Measurements from ENCODE around the gene EQTN. TPM values are rescaled to one million over a fixed set of nuclear protein-coding genes. Genes with fewer than 3 reads are reported as not detected.
A peak's percentile ranks its signal among the peaks of the same experiment; 100 is the strongest.
"Not testable (repeated sequence)": the region's sequence is repeated elsewhere in the genome, so short reads cannot be mapped to it uniquely, and the experiment has no call there.

The EQTN gene
- total RNA-seq, 6 donors from 2014 or later = 0.34 to 0.40 TPM; not detected in 4

DNA sequence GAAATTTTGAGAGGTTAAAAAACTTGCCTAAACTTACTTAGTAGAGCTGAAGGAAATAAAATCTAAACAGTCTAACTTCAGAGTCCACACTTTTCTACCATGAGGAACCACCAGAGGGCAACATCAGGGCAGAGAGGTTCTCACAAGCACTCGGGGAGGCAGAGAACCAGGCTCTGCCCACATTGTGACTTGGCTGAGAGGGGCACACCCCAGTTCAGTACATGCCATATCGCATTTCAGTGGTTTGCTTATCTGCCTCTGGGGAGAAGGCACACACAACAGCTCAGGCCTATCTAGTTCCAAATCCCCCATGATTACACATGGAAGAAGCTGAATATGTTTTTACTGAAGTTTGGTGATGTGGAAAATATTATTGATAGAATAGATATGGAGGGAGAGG is 49.2 kb downstream of the EQTN start:
- DNase-seq (peak in 1 of 2 donors; percentile 70), ATAC-seq (ENCODE audit: low FRiP score in 2 of 2) (peak; percentile 84 to 87)
- Histone ChIP-seq H3K4me1 (no peaks in the 10 kb centered on the region), H3K36me3 (no peaks in the 10 kb centered on the region), H3K9me3 (no peaks in the 10 kb centered on the region), H3K27ac (no peak overlapping the region), H3K4me3 (no peak overlapping the region), H3K27me3 (no peaks in the 10 kb centered on the region)
- WGBS, 2 donors = 0 to 19% methylated on average over 2 of the region's 2 CpGs
- TF ChIP-seq POLR2A (IDR thresholded peaks at IDR 0.05) (no peak), EP300 (IDR thresholded peaks at IDR 0.05) (no peak), POLR2AphosphoS5 (IDR thresholded peaks at IDR 0.05) (no peak)
- TF ChIP-seq, protein P1, sequence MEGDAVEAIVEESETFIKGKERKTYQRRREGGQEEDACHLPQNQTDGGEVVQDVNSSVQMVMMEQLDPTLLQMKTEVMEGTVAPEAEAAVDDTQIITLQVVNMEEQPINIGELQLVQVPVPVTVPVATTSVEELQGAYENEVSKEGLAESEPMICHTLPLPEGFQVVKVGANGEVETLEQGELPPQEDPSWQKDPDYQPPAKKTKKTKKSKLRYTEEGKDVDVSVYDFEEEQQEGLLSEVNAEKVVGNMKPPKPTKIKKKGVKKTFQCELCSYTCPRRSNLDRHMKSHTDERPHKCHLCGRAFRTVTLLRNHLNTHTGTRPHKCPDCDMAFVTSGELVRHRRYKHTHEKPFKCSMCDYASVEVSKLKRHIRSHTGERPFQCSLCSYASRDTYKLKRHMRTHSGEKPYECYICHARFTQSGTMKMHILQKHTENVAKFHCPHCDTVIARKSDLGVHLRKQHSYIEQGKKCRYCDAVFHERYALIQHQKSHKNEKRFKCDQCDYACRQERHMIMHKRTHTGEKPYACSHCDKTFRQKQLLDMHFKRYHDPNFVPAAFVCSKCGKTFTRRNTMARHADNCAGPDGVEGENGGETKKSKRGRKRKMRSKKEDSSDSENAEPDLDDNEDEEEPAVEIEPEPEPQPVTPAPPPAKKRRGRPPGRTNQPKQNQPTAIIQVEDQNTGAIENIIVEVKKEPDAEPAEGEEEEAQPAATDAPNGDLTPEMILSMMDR (IDR thresholded peaks at IDR 0.05) = peak; percentile 27 to 62 (median 37)

DNA sequence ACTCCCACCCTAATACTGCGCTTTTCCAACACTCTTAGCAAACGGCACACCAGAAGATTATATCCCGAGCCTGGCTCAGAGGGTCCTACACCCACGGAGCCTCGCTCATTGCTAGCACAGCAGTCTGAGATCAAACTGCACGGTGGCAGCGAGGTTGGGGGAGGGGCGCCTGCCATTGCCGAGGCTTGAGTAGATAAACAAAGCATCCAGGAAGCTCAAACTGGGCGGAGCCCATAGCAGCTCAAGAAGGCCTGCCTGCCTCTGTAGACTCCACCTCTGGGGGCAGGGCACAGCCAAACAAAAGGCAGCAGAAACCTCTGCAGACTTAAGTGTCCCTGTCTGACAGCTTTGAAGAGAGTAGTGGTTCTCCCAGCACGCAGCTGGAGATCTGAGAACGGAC is 57.3 kb downstream of the EQTN start:
- H3K4me3 ChIP-seq; ATAC-seq (ENCODE audit: low FRiP score in 2 of 2); H3K27ac ChIP-seq; H3K4me1 ChIP-seq; H3K36me3 ChIP-seq; H3K27me3 ChIP-seq: not testable (repeated sequence)
- H3K9me3 ChIP-seq = peaks cover 3 to 22% (median 17%) of the 10 kb centered on the region in 4 donors
- peak in 1 of 2 donors; percentile 46 for DNase-seq
- 74 to 80% methylated on average over 11 to 12 of the region's 12 CpGs for WGBS, 2 donors

Other genes starting within 250 kb of the EQTN start
- gene TEK, start 187.9 kb downstream of the EQTN start, total RNA-seq = 10 to 100 TPM; 13.6 to 46.7 (median 26.5) TPM
- gene IFNK, start 227.1 kb upstream of the EQTN start, total RNA-seq = not detected
- 10 to 100 TPM in 3 of 6 donors, 1 to 10 TPM in 3; 4.2 to 20.7 (median 8.3) TPM for gene MOB3B, start 232.7 kb upstream of the EQTN start, total RNA-seq